NB4 (cell line): ENCODE measurements around the gene NBPF10.
"Not testable (repeated sequence)": the region's sequence is repeated elsewhere in the genome, so short reads cannot be mapped to it uniquely, and the experiment has no call there.

Experiments
- CTCF ChIP-seq: IDR thresholded peaks from one replicate; pipeline ENCODE4 v1.5.1; 2012; ENCODE audit warnings: low read depth, low read length
- MAX ChIP-seq: IDR thresholded peaks from 2 replicates; pipeline ENCODE4 v1.6.1; 2011; ENCODE audit warnings: low read depth, low read length
- POLR2A ChIP-seq: IDR thresholded peaks from 2 replicates; pipeline ENCODE4 v1.6.1; 2011; ENCODE audit warnings: mild to moderate bottlenecking; ENCODE audit not compliant: insufficient read length; ENCODE audit errors: extremely low read depth

GRCh38 chr1:146174531-146174930 is 29.9 kb upstream of the NBPF10 start:
- TF ChIP-seq CTCF, POLR2A, MAX: not testable (repeated sequence)
